T47D (cell line): ENCODE data around the gene NCK2.

Experiments used
- DNase-seq, 2 experiments: peaks; one replicate each; pipeline versions ENCODE4 v3.0.0 to v3.0.0-alpha.2; 2011 to 2012; ENCODE audit warnings: low read depth in 1 of 2, low spot score in 1 of 2
- JUND ChIP-seq: IDR thresholded peaks from 2 replicates; pipeline ENCODE4 v1.6.1; 2012; ENCODE audit warnings: low read depth
- in situ Hi-C: cut with HindIII; loops from 2 replicates; pipeline ENCODE4 v1.10.0; 2016; ENCODE audit warnings: low sequenced_read_pairs, low pct_unique_long_range_greater_than_20kb

Gene NCK2

GRCh38 chr2:105777506-105778055, 32.9 kb downstream of the NCK2 start:
- in situ Hi-C loops, result no loop called here
- no peak for TF ChIP-seq JUND
- no peak for DNase-seq

- no peak for DNase-seq
- TF ChIP-seq JUND, result no peak
- in situ Hi-C loops, result no loop called here
Observed at GRCh38 chr2:105778080-105778607, 33.4 kb downstream of the NCK2 start.

DNA sequence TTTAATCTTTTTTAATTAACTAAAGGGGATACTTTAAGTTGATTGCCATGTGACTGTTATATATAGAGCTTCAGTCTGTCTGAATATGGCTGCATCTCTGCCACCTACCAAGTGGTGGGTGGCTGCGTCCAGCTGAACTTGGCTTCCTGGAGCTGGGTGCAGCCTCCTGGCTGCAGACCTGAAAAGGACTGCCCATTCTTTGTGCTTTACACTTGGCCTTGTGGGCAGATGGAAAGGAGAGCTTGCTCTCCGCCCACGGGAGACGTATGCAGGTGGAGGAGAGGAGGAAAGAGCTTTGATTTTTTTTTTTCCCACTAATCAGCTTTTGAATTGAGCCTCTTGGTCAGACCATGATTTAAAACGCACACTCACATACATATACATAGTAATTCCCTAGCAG, 34.7 kb downstream of the NCK2 start:
- DNase-seq, result no peak
- in situ Hi-C loops, result no loop called here
- no peak for TF ChIP-seq JUND

DNA sequence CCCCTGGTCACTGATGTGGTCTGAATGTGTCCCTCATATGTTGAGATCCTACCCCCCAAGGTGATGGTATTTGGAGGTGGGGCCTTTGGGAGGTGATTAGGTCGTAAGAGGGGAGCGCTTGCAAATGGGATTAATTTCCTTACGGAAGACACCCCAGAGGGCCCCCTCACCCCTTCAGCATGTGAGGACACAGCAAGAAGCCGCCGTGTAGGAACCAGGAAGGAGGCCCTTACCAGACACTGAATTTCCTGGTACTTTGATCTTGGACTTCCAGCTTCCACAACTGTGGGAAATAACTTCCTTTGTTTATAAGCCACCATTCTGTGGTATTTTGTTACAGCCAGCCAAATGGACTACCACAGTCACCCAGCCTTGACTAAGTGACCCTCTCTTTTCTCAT, 35.9 kb downstream of the NCK2 start:
- DNase-seq, result no peak
- no peak for TF ChIP-seq JUND
- in situ Hi-C loops, result no loop called here

DNA sequence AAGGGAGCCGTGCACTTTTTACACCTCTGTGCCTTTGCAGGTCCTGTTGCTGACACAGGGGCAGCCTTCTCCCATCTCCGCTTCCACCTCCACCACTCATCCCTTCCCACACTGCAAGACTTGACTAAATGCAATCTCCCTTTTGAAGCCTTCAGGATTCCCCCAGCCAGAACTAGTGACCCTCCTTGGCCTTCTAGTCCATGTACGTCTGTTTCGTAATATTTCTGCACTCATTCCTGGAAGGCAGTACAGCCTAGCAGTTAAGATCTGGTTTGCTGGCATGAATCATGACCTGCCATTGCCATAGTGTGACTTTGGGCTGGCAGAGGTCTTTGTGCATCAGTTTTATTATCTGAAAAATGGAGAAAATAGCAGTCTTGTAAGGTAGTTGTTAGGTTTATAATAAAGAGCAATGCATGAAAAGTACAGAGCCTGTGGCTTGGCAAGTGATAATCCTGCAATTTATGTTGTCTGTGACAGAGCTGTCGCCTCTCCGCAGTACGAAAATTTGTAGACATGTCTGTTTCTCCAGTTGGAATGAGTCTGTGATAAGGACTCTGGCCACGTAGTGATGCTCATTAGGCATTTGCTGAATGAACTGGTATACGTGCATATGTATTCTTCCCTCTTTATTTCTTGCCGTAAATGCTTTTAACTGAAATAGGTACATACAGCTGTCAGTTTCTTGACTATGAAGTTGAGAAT, 36.7 kb downstream of the NCK2 start:
- DNase-seq, result no peak
- in situ Hi-C loops, result no loop called here
- TF ChIP-seq JUND, result no peak

DNA sequence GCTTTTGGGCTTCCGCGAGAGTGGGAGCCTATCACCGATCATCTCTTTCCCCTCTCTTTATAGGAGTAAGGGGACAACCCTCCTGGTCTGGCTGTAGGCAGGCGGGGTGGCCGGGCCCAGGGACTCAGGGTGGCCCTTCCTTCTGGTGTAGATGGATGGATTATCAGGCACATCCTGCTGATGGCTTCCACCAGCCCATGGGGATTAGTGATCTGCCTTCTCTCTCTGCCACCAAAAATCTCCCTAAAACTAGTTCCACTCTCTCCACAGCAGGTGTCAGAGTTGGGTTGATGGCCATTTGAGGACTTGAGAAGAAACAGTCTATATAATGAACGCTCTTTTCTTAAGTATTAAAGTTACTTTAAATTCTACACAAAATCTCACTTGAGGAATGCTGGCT, 37.4 kb downstream of the NCK2 start:
- TF ChIP-seq JUND, result no peak
- DNase-seq, result peak in 1 of 2 experiments; percentile 53
- in situ Hi-C loops, result no loop called here

DNA sequence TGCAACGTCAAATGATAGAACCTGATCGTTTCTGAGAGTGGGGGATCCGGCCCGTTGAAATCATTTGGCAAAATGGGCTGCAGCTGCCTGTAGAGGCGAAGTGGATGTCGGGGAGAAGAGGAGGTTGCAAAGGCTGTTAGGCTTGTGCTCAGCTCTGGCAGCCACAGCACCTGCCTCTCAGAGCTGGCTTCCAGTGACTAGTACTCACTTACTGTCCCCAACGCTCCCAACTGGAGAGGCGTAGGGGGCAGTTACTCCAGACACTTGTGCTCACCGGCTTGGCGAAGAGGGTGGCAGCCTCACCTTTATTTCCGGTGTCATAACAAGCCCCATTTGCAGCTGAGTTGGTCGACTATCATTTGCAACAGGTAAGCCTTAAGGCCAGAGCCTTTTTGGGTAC, 37.9 kb downstream of the NCK2 start:
- TF ChIP-seq JUND, result no peak
- in situ Hi-C loops, result no loop called here
- DNase-seq, result no peak

DNA sequence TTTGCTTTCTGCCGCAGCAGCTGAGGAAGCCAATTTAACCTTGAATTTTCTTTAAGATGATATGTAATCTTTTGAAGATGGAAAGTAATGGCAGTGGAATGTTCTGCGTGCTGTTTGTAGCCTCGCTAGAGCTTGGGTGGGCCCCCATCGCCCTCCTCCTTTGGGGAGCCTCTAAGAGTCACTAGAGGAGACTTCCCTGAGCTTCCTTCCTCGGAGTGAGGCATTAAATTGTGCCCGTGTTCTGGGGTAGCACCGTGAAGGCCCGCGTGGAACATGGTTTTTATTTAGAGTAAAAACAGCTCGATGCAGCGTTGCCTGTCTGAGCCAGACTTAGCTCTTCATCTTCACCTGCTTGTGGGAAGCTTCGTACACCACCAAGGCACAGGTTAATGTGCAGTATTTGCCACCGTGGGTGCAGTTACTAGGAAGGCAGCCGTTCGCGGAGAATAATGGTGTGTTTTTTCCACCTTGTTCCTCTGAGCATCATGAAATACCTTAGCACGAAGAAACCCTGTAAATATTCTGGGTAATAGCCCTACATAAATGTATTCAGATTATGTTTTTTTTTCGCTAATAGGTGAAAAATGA, 38.5 kb downstream of the NCK2 start:
- TF ChIP-seq JUND, result no peak
- DNase-seq, result no peak
- in situ Hi-C loops, result no loop called here

DNA sequence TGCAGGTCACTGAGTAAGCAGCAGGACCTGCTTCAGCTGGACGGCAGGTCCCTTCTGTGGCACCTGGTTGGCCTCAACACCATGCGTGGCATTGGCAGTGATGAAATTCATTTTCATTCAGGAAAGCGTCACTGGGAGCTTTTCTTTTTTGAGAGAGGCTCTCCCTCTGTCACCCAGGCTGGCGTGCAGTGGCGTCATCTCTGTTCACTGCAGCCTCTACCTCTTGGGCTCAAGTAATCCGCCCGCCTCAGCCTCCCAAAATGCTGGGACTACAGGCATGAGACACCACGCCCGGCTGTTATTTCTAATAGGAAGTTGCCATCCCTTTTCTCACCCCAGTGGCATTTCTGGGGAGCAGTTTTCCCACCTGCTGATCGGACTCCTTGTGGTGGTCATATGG, 39.3 kb downstream of the NCK2 start:
- DNase-seq, result no peak
- no peak for TF ChIP-seq JUND
- in situ Hi-C loops, result no loop called here

DNA sequence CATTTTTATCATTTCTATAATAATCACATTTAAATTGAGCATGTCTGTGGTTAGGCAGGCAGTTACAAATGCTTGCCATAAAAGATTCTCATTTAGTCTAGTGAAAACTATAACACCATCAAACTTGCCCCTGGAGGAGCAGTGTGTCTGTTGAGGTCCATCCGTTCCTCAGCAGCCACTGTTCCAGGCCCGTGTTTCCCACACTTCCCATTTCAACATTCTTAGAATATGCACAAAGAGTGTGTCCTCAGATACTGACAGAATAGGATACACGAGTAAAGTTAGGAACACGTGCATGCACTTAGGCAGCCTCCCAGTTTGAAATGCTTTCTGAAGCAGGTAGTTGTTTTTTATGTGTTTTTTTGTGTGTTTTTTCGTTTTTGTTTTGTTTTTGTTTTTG, 39.9 kb downstream of the NCK2 start:
- no peak for DNase-seq
- in situ Hi-C loops, result no loop called here

GRCh38 chr2:105785095-105785847, 40.6 kb downstream of the NCK2 start:
- DNase-seq, result no peak
- in situ Hi-C loops, result no loop called here
- no peak for TF ChIP-seq JUND

More for the DNA sequence above, 39.9 kb downstream of the NCK2 start:
- TF ChIP-seq JUND, result no peak

- in situ Hi-C loops, result no loop called here
Observed at GRCh38 chr2:105786231-105787230, 41.8 kb downstream of the NCK2 start.

More at GRCh38 chr2:105786231-105787230, 41.8 kb downstream of the NCK2 start:
- TF ChIP-seq JUND, result no peak
- no peak for DNase-seq
